Prostate gland (tissue), 2 donors: ENCODE measurements around the gene BRD2. TPM values are rescaled to one million over a fixed set of nuclear protein-coding genes. Genes with fewer than 3 reads are reported as not detected.

Experiments
- DNase-seq: peaks from one replicate; pipeline ENCODE4 v3.0.0-alpha.2; 2019; ENCODE audit warnings: low spot score
- H3K27ac ChIP-seq, 2 donors: fragments of 200-600 bp; sonication (generic); 2 replicates each; pipeline ENCODE4 v1.5.1; 2017 to 2019
- H3K27me3 ChIP-seq: fragments of 200-600 bp; sonication (generic); replicated peaks from 2 replicates; pipeline ENCODE4 v1.5.1; 2019; ENCODE audit not compliant: insufficient read depth
- H3K36me3 ChIP-seq, 2 donors: fragments of 200-600 bp; sonication (generic); 1 replicate in 1 of 2; 2 replicates in 1 of 2; pipeline versions ENCODE4 v1.5.1 to v1.8.1; 2017 to 2019
- H3K4me1 ChIP-seq: fragments of 200-600 bp; sonication (generic); replicated peaks from 2 replicates; pipeline ENCODE4 v1.5.1; 2019
- H3K4me3 ChIP-seq, 2 donors: fragments of 200-600 bp; sonication (generic); 2 replicates each; pipeline ENCODE4 v1.5.1; 2017 to 2019
- H3K9me3 ChIP-seq: fragments of 200-600 bp; sonication (generic); 2 replicates; pipeline ENCODE4 v1.5.1; 2017
- POLR2A ChIP-seq: fragments of 450-650 bp; IDR thresholded peaks from one replicate; pipeline ENCODE4 v1.6.1; 2016; ENCODE audit warnings: antibody characterized with exemption, mild to moderate bottlenecking
- POLR2AphosphoS5 ChIP-seq: sonication (generic); formaldehyde crosslinking; IDR thresholded peaks from one replicate; pipeline ENCODE4 v1.6.1; 2017; ENCODE audit warnings: antibody characterized with exemption
- WGBS: methylation state at CpG from one replicate; pipeline ENCODE4 v1.1.5; 2018; 5-methylcytosine and 5-hydroxymethylcytosine counted together
- intact Hi-C: fragments of 100-400 bp; cut with DNase I; formaldehyde crosslinking; loops from one replicate; pipeline ENCODE4 v1.14.2; 2022
- total RNA-seq, 2 donors: library from RNA; depleted of rRNA; stranded (reverse); fragments of >200 nt; gene quantifications; one replicate each; pipeline ENCODE4 v1.1.0, GENCODE V29; 2016
- TF ChIP-seq, protein P1 (sequence below), 4 experiments: fragments of 200-600 bp in 2 of 4; fragments of 450-650 bp in 2 of 4; sonication (generic) in 2 of 4; IDR thresholded peaks; 1 replicate in 3 of 4; 2 replicates in 1 of 4; pipeline ENCODE4 v1.5.1; 2016 to 2019; ENCODE audit warnings: antibody characterized with exemption in 4 of 4, mild to moderate bottlenecking in 2 of 4, moderate library complexity in 2 of 4

BRD2 gene
- total RNA-seq, 2 donors from 2014 or later: 153 to 252 TPM

DNA sequence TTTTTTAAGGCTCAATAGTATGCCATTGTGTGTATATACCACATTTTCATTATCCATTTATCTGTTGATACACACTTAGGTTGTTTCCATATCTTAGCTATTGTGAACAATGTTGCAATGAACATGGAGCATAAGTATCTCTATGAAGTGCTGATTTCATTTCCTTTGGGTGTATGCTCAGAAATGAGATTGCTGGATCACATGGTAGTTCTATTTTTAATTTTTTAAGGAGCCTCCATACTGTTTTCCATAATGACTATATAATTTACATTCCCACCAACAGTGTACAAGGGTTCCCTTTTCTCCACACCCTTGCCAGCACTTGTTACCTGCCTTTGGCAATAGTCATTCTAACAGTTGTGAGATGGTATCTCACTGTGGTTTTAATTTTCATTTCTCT lies 56.1 kb downstream of the BRD2 start:
- intact Hi-C loops: no loop called here
- Histone ChIP-seq H3K4me1 (no peaks in the 10 kb centered on the region), H3K9me3 (no peaks in the 10 kb centered on the region), H3K27me3 (no peaks in the 10 kb centered on the region), H3K36me3 (no peaks in the 10 kb centered on the region), H3K27ac (no peak overlapping the region), H3K4me3 (no peak overlapping the region)
- DNase-seq: no peak
- TF ChIP-seq, protein P1, sequence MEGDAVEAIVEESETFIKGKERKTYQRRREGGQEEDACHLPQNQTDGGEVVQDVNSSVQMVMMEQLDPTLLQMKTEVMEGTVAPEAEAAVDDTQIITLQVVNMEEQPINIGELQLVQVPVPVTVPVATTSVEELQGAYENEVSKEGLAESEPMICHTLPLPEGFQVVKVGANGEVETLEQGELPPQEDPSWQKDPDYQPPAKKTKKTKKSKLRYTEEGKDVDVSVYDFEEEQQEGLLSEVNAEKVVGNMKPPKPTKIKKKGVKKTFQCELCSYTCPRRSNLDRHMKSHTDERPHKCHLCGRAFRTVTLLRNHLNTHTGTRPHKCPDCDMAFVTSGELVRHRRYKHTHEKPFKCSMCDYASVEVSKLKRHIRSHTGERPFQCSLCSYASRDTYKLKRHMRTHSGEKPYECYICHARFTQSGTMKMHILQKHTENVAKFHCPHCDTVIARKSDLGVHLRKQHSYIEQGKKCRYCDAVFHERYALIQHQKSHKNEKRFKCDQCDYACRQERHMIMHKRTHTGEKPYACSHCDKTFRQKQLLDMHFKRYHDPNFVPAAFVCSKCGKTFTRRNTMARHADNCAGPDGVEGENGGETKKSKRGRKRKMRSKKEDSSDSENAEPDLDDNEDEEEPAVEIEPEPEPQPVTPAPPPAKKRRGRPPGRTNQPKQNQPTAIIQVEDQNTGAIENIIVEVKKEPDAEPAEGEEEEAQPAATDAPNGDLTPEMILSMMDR (IDR thresholded peaks at IDR 0.05): no peak
- TF ChIP-seq POLR2AphosphoS5 (no peak), POLR2A (no peak)

DNA sequence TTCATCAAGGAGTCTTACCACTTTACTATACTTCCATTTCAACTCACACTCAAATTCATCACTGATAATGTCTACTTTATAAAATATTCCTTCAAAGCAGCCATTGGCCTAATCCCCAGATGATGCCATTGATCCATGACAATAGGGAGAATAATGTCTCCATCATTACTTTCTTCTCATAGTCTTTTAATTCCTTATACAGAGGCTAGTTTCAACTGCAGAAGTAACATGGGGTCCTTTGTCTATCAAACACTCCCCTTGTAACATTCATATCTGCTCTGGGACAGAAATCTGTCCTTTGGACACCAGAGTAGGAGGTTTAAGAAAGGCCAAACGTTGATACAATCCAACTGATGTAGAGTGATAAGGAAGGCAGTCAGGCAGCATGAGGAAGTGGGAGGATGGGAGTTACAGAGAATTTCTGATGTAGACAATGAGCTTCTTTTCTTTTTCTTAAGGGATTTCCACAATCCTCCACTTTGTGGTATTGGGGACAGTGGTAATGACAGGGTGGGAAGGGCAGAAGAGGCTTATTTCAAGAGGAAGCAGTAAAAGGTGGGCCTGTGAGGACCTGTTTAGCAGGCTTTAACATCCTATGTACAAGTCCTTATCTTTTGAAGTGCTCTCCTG lies 59.9 kb downstream of the BRD2 start:
- intact Hi-C loops: no loop called here
- 6% methylated on average over 1 of the region's 1 CpG for WGBS
- H3K9me3 ChIP-seq: no peaks in the 10 kb centered on the region
- TF ChIP-seq POLR2A (no peak), POLR2AphosphoS5 (no peak)
- TF ChIP-seq, protein P1 (IDR thresholded peaks at IDR 0.05): no peak
- H3K4me3 ChIP-seq: no peak overlapping the region
- no peaks in the 10 kb centered on the region for H3K36me3 ChIP-seq
- no peak for DNase-seq
- no peaks in the 10 kb centered on the region for H3K4me1 ChIP-seq
- H3K27ac ChIP-seq: no peak overlapping the region
- H3K27me3 ChIP-seq: no peaks in the 10 kb centered on the region

GRCh38 chr6:33029328-33030184 lies 61.2 kb downstream of the BRD2 start:
- TF ChIP-seq POLR2A (no peak), POLR2AphosphoS5 (peak; percentile 32)
- intact Hi-C loops: no loop called here
- no peaks in the 10 kb centered on the region for H3K27me3 ChIP-seq
- WGBS: 40% methylated on average over 6 of the region's 6 CpGs
- H3K9me3 ChIP-seq: no peaks in the 10 kb centered on the region
- no peaks in the 10 kb centered on the region for H3K36me3 ChIP-seq
- no peaks in the 10 kb centered on the region for H3K4me1 ChIP-seq
- H3K27ac ChIP-seq: peak overlapping the region in 1 of 2 donors; percentile 19
- no peak overlapping the region for H3K4me3 ChIP-seq
- DNase-seq: no peak

- Histone ChIP-seq H3K4me3 (no peak overlapping the region), H3K9me3 (no peaks in the 10 kb centered on the region), H3K27me3 (no peaks in the 10 kb centered on the region), H3K27ac (no peak overlapping the region), H3K4me1 (no peaks in the 10 kb centered on the region), H3K36me3 (no peaks in the 10 kb centered on the region)
- DNase-seq: no peak
- TF ChIP-seq POLR2A (no peak), POLR2AphosphoS5 (no peak)
- TF ChIP-seq, protein P1 (IDR thresholded peaks at IDR 0.05): no peak
- 61% methylated on average over 3 of the region's 3 CpGs for WGBS
- intact Hi-C loops: no loop called here
Measured at GRCh38 chr6:33030245-33030644, 61.9 kb downstream of the BRD2 start.

Other genes with a start within 250 kb of the BRD2 start
- 1 to 10 TPM in 1 of 2 donors, under 1 TPM in 1; 0.45 to 1.6 TPM for gene HLA-DQA2, start 227.2 kb upstream of the BRD2 start, total RNA-seq
- gene HLA-DQB2, start 205.1 kb upstream of the BRD2 start, total RNA-seq: 1 to 10 TPM in 1 of 2 donors, not detected in 1; 1.5 TPM
- gene HLA-DOB, start 151.6 kb upstream of the BRD2 start, total RNA-seq: under 1 TPM in 1 of 2 donors, not detected in 1; 0.41 TPM
- gene TAP2, start 129.9 kb upstream of the BRD2 start, total RNA-seq: 10 to 100 TPM in 1 of 2 donors, 1 to 10 TPM in 1; 7.1 to 15.8 TPM
- gene PSMB8, start 124.5 kb upstream of the BRD2 start, total RNA-seq: 10 to 100 TPM; 30.7 to 47.3 TPM
- 10 to 100 TPM; 30.6 to 47.4 TPM for gene TAP1, start 114.9 kb upstream of the BRD2 start, total RNA-seq
- 10 to 100 TPM; 22.4 to 27.7 TPM for gene PSMB9, start 114.4 kb upstream of the BRD2 start, total RNA-seq
- 10 to 100 TPM in 1 of 2 donors, 1 to 10 TPM in 1; 7.3 to 15.2 TPM for gene HLA-DMB, start 27.6 kb upstream of the BRD2 start, total RNA-seq
- 10 to 100 TPM in 1 of 2 donors, 1 to 10 TPM in 1; 9.6 to 26.1 TPM for gene HLA-DMA, start 15.5 kb upstream of the BRD2 start, total RNA-seq
- 10 to 100 TPM in 1 of 2 donors, 1 to 10 TPM in 1; 7.2 to 14.6 TPM for gene HLA-DOA, start 41.0 kb downstream of the BRD2 start, total RNA-seq
- 10 to 100 TPM; 69.5 to 73.7 TPM for gene HLA-DPA1, start 105.1 kb downstream of the BRD2 start, total RNA-seq
- 10 to 100 TPM; 51.6 to 57.5 TPM for gene HLA-DPB1, start 107.4 kb downstream of the BRD2 start, total RNA-seq
- 1 to 10 TPM in 1 of 2 donors, under 1 TPM in 1; 0.91 to 3.6 TPM for gene COL11A2, start 223.9 kb downstream of the BRD2 start, total RNA-seq
- gene RXRB, start 232.1 kb downstream of the BRD2 start, total RNA-seq: 10 to 100 TPM; 30.6 to 40.5 TPM
- 100 to 1,000 TPM; 109 to 182 TPM for gene SLC39A7, start 232.3 kb downstream of the BRD2 start, total RNA-seq
- 10 to 100 TPM; 21.9 to 43.7 TPM for gene HSD17B8, start 236.1 kb downstream of the BRD2 start, total RNA-seq
- 10 to 100 TPM; 23.9 to 30.8 TPM for gene RING1, start 239.9 kb downstream of the BRD2 start, total RNA-seq